HG03342 (cell line): ENCODE data around the gene HRK.

Experiments
- ATAC-seq: cut with Tn5 transposase; IDR thresholded peaks from one replicate; pipeline ENCODE4 v1.9.1; 2021; ENCODE audit warnings: mild to moderate bottlenecking, moderate library complexity; ENCODE audit not compliant: unreplicated experiment

The HRK gene

DNA sequence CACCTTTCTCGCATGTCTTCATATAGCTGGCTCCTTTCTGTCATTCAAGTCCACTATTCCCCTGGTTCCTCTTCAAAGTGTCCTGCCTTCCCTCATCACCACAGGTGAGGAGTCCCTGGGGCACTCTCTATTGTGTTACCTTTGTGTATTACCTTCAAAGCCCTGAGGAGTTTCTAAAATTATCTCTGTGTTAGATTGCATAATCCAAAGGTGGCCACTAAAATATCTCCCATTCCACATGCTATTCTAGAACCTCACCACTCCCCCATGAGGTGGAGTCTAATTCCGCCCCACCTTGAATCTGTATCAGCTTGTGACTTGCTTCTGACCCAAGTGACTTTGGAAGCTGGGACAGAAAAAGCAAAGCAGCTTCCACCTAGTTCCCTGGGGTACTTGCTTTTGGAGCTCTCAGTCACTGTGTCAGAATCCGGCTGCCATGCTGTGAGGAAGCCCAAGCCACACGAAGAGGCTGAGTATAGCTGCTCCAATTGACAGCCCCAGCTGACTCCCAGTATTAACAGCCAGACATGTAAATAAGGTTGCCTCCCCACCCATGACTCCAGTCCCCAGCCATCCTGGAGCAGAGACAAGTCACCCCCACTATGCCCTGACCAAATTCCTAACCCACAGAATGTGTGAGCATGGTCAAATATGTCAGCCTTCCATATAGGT, 6.8 kb downstream of the HRK start:
- ATAC-seq: no peak

DNA sequence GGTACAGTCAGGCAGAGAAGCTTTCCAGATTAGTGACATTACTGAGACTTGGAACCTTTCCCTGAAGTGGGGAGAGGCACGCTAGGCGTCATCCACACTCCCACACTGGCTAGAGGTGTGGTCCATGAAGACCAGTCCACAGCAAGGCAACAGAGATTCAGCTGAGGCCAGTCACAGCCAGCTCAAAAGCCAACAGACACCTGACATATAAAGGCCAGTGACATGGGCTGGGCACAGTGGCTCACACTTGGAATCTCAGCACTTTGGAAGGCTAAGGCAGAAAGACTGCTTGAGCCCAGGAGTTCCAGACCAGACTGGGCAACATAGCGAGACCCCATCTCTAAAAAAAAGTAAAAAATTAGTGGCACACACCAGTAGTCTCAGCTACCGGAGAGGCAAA, 10.9 kb downstream of the HRK start:
- no peak for ATAC-seq

DNA sequence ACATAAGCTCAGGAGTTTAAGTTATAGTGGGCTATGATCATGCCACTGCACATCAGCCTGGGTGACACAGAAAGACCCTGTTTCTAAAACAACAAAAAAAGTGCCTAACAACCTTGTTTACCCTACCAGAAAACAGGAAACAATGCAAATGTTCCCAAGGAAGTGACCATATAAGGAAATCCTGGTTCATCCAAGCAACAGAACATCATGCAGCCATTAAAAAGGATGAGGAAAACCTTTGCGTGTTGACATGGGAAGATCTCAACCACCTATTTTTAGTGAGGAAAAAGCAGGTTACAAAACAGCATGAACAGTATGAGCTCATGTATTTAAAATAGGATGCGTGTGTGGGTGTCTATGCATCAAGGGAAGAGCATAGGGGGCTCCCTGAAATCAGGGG, 13.7 kb downstream of the HRK start:
- ATAC-seq: no peak

DNA sequence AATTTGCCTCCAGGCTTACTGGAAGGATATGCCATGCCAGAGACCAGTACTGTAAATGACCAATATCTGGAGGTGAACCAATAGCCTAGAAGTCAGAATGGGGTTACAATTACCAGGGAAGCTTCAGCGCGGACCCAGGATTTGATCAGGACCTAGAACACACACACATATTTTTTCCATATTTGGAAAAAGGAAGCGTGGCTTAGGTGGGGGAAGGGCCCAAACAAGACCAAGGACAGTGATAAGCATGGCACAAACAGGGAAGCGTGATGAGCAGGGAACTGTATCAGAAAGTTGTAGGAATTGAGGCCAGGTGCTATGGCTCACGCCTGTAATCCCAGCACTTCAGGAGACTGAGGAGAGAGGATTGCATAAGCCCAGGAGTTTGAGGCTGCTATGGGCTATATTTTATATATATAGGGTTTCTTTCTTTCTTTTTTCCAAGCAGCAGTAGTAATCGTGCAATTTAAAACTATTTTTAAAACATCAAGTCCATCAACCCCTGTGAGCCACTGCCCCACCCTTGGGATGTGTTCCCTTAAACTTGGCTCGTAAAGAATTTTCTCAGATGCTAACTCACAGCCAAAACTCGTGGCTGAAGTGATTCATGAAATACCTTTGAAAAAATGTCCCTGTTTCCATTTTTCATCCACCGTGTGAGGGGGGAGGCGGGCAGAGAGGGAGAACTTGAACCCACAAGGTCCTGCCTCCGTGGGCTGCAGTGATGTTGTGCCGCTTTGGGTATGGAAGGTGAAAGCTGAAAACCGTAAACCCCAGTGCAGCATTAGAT, 16.7 kb downstream of the HRK start:
- no peak for ATAC-seq

DNA sequence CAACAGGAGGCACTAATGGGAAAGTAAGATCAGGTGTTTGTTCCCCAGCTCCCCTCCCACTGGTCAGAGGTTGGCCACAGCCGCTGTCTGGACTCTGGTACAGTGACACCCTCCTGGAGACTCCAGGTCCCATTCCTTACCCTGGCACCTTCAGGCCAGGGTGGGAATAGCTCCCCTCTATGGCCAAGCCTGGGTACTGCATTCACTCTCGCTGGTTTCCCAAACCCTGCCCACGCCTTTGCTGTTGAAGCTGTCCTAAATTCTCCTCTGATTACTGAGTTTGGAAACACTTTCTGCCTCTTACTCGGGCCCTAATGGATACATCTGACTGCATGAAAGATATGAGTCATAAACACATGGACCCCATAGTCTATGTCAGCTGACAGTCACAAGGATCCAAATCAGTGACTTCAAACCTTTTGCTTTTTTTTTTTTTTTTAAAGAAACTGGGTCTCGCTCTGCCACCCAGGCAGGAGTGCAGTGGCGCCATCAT, 17.9 kb downstream of the HRK start:
- no peak for ATAC-seq

DNA sequence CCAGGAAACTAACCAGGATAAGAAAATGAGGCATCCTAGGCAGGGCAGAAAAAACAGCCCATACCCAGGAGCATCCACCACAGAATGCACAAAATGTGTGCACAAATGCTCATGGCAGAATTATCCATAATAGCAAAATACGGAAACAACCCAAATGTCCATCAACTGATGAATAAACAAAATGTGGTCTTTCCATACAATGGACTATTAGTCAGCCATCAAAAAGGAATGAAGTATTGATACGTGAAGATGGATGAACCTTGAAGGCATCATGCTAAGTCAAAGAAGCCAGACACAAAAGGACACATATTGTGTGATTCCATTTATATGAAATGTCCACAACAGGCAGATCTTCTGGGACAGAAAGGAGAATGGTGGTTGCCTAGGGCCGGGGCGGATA, 19.1 kb downstream of the HRK start:
- no peak for ATAC-seq

DNA sequence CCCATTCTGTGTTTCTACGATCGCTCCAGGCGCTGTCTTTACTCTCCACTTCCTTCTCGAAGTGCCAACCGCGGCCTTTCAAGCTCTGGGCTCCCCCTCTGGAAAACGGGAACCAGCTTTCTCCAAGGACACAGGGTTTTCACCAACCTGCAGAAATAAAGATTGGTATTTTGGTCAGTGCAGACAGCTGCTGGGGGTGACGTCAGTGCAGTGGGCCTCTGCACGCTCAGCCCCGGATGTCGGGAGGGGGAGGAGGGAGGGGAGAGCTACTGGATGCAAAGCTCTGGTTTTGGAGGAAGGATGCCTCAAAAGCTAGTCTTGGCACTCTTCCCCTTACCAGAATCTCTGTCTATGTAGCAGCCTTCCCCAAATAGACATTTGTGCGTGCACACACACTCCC, 19.9 kb downstream of the HRK start:
- ATAC-seq: peak; percentile 83

DNA sequence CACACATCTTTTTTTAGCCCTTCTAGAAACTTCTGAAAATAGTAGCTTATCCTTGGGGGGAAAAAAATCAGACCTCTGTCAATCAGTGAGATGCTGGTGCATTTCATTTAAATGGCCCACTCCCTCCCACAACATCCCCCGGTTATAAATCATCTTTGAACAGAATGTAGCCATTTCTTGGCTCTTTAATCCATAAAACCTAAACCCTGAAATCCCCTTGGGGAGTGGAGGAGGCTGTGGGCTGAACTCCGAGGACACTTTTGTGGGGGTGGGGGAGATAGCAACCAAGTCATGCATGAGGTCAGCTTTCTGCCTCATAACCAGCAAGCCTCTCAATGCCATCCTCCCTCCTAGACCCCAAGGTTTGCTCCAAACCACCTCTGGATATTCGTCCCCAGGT, 21.0 kb downstream of the HRK start:
- ATAC-seq: no peak

DNA sequence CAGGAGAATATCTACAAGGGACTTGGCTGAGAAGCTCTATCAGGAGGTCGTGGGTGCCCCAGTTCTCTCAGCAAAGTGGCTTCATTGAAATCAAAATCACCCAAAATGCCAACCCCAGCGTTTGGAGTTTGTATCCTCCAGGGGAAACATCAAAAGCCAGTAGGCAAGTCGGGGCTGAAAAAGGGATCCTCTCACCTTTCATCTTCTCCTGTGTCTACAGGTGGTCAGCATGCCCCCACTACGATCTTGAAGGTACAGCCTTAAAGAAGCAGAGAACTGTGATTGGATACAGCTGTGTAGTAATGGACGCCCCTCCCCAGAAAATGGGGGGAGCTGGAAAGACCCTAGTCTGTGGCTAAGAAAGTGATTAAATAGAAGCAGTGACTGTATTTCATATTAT, 22.2 kb downstream of the HRK start:
- no peak for ATAC-seq

DNA sequence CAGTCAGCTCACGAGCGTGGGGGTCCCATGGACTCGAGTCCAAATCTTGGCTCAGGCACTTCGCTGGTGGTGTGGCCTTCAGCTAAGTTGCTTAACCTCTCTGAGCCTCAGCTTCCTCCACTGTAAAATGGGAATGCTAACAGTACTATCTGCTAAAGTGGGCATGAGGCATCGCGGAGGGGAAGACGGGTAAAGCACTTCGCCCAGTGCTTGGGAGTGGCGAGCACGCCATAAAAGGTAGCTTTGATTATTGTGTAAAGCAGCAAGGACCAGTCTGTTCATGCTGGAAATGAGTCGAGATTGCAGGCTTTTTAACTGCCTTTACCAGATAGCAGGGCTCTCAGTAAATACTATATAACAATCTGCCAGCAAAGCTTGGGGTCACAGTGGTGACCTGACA, 24.5 kb downstream of the HRK start:
- no peak for ATAC-seq

DNA sequence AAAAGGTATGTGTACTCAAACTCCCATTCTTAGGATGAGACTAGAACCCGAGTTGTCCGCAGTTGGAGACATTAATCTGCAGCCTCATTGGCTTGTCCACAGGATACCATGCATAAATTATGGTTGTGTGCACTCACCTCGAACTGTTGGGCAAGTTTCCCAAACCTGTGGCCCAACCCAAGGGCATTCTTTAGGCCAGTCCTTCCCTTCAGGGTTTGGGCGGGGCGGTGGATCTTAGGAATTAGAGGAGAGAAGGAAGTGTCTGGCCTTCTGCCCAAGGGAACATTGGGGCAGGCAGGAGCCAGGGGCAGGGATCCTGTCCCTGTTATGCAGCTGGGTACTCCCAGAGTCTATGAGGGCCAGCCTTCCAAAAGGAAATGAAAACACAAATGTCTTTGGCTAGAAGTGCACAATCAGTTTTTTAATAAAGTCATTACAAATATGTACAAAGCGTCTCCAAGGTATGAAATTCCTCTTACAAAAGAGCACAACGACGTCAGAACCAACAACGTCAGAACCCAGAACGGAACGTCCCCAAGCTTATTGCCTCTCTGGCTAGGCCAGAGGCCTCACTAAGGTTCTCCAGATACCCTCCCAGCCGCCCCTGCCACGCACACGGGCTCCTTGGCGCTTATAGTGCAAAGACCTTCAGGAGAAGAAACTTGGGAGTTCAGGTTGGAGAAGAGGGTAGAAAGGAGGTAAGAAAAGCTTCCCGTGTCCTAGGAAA, 25.3 kb downstream of the HRK start:
- no peak for ATAC-seq

DNA sequence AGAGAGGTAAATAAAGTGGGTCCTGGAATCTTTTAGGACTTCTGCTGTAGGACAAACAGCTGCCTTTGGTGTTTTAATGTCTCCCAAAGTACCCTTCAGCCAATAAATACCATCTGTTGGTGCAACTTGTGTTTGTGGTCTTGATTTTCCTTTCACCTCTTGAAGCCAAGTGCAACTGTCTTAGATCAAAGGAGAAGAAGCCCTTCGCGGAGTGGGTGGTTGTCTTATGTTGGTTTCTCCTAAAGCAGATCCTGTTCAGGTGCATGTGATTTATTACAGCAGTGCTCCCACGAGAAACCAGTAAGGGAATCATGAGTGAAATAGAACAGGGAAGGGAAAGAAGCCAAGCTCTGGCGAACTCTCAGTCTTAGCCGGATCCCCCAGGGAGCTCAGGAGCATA, 27.7 kb downstream of the HRK start:
- no peak for ATAC-seq

DNA sequence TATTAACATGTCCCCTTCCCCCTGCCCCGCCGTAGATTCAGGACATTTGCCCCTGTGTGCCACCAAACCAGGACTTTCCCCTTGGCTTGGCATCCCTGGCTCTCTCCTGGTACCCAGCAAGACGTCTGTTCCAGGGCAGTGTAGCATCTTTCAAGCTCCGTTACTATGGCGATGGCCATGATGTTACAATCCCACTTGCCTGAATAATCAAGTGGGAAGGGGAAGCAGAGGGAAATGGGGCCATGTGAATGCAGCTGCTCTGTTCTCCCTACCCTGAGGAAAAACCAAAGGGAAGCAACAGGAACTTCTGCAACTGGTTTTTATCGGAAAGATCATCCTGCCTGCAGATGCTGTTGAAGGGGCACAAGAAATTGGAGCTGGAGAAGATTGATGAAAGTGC, 28.9 kb downstream of the HRK start:
- no peak for ATAC-seq

DNA sequence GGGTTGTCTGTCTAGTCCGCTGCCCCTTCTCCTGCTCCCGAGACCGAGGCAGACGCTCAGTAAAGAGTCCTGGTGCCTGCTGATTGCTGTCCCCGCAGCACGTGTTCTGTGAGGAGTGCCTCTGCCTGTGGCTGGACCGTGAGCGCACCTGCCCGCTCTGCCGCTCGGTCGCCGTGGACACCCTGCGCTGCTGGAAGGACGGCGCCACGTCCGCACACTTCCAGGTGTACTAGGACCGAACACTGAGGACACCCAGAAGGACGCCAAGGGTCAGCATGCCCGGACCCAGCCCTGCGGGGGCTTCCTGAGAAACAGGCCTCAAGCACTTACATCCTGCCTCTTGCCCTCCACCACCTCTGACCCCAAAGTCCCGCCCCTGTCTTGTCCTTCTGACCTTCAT, 32.0 kb downstream of the HRK start:
- no peak for ATAC-seq

DNA sequence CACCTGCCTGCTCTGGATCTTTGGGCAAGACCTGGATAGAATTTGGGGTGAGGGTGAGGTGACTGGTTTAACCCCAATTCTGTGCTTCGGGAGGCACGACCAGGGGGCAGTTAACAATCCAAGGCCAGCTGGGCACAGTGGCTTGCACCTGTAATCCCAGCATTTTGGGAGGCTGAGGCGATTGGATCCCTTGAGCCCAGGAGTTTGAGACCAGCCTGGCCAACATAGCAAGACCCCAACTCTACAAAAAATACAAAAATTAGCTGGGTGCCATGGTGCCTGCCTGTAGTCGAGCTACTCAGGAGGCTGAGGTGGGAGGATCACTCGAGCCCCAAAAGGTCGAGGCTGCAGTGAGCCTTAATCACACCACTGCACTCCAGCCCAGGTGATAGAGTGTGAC, 38.2 kb downstream of the HRK start:
- ATAC-seq: no peak

DNA sequence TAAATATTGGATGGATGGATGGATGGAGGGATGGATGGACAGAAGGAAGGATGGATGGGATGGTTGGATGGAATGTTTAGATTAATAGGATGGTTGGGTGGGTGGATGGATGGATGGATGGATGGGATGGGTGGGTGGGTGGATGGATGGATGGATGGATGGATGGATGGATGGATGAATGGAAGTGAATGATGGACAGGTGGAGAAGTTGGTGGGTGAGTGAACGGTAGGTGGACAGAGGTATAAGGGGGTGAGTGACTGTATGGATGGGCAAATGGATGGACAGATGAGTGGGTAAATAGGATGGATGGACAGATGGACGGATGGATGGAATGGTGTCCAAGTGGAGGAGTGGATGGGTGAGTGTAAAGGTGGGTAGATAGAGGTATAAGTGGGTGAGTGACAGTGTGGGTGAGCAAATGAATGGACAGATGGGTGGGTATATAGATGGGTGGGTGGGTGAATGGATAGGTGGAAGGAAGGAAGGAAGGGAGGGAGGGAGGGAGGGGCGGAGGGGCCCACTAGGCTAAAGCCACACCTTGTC, 41.9 kb downstream of the HRK start:
- no peak for ATAC-seq

DNA sequence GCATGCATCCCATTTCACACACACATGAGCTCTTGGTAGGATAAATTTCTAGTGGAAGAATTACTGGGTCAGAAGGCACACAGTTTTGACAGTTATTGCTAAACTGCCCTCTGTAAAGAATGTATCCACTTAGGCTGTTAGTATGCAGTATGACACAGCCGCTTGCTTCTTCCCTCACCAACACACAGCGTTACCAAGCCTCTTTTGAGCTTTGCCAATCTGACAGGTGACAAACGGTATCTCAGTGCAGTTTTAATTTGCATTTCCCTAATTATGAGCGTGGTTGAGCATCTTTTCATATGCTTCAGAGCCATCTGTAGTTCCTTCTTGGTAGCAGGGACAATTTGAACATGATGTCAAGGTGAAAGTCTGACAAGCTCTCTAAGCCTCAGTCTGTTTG, 42.9 kb downstream of the HRK start:
- ATAC-seq: no peak

DNA sequence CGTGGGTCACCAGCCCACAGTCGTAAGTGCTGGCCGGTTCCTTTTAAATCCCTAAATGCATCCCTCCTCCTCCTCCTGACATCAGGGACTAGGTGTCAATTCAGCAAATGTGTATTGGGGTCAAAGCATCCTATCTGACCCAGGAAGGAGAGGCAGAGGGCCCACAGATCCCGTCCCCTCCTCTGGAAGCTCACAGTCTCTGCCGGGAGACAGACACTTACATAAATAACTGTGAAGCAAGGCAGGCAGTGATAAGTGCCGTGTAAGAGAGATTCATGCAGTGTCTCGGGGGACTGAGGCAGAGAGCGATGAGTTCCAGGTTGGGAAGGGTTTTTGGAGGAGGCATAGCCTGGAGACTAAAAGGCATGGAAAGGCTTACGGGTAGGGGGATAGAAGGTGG, 44.1 kb downstream of the HRK start:
- no peak for ATAC-seq

DNA sequence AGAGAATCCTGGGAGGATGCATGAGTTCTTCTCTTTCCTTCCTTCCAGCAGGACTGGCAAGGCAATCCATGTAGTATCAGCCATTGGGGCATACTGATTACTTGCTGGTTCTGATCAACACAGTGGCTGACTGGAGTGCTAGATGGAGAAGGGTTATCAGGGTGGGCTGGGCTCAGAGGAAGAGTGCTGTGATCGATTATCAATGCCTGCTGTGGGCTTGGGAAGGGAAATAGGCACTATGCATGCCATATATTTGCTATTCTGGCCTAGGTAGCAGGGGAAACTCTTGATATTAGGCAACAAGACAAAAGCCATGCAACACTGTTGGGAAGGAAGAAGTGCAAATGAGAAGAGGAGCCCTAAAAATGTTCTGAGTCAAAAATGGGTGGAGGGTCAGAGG, 45.8 kb downstream of the HRK start:
- no peak for ATAC-seq

DNA sequence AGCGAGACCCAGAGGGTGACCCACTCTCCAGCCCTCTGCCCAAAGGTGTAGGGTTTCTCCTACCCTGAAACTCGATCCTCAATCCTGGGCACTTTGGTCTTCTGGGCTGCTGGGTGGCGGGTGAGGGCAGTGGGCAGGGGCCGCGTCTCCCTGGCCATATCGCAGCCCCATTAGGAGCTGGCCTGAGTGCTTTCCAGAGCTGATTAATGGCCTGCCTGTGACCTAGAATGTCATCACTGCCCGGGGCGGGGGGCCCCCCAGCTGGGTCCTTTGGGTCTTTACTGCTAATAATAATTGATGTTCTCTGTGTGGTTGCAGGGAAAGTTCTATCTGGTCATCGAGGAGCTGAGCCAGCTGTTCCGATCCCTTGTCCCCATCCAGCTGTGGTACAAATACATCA, 47.8 kb downstream of the HRK start:
- no peak for ATAC-seq

DNA sequence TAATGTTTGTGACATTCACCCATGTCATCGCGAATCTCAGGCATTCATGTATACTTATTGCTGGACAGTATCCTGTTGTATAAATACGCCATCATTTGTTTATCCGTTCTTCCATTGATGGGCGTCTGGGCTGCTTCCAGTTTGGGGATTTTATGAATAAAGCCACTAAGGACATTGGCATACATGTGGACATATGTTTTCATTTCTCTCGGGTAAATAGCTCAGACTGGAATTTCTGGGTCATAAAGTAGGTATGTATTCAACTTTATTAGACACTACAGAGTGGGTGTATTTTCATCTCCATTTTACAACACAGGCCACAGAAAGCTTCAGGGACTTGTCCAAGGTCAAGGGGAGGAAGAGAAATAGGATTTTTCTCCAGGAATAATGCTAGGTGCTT, 48.9 kb downstream of the HRK start:
- ATAC-seq: no peak

DNA sequence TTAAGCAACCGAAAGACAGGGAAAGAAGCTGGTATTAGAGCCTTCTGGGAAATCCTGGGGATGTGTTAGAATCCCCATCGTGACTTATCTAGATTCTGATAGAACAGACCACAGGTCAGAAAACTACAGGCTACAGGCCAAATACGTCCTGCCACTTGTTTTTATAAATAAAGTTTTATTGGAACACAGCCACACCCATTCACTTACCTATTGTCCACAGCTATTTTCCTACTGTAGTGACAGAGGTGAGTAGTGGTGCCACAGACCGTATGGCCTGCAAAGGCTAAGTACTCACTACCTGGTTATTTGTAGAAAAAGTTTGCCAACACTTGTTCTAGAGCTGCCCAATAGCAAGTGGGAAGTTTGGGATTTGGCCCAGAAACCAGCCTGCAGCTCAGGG, 53.8 kb downstream of the HRK start:
- ATAC-seq: no peak
